HG03575 (cell line): Measurements from ENCODE around the gene CGNL1.

Source experiments
- ATAC-seq: cut with Tn5 transposase; IDR thresholded peaks from one replicate; pipeline ENCODE4 v1.9.1; 2021; ENCODE audit not compliant: unreplicated experiment, insufficient number of reproducible peaks, low FRiP score; ENCODE audit errors: extremely low read depth

The CGNL1 gene

DNA sequence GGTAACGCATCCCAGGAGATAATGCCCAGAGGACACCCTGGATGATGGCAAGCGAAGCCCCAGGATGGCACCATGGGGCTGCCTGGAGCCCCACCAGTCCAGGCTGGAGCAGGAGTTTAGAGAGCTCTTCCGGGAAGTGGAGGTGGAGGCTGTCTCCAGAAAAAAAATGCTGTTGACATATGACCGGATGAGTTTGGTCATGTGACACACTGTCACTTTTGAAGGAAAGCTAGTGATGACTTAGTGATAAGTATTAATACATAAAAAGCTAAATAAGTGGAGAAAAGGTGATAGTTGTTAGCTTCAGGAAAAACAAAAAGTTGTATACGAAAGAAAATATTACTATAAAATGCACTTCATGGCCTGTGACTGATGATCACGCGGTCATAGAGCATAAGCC, 195.4 kb downstream of the CGNL1 start:
- no peak for ATAC-seq

DNA sequence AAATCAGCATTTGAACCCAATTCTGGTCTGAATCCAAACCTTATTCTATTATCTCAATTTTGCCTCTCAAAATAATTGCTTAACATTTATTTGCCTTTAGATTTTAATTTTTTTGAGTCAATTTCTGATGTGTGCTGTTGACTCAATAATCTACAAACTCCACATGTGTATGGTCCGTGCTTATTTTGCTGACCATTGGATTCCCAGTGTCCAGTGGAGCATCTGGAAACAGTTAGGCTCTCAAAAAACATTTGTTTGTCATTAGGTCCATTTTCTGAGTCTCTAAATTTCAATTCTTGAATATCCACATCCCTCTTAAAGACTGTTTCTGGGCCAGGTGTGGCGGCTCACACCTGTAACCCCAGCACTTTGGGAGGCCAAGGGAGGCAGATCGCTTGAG, 196.2 kb downstream of the CGNL1 start:
- no peak for ATAC-seq

DNA sequence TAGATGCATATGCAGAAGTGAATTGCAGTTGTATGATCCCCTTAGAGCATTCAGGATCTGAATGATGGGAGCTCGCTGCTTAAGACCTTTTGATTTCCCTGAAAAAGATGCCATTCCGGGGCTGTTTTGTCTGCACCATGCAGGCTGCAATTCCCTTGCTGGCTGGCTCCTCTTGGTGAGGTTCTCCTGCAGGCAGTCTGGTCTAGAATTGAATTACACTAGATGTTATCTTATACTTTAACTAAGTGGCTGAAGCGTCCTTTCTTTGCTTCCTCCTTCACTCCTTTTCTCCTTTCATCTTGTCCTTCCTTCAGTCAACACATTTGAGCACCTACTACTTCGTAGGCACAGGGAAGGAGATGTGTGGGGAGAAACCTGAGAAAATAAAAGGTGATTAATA, 196.8 kb downstream of the CGNL1 start:
- ATAC-seq, result no peak

DNA sequence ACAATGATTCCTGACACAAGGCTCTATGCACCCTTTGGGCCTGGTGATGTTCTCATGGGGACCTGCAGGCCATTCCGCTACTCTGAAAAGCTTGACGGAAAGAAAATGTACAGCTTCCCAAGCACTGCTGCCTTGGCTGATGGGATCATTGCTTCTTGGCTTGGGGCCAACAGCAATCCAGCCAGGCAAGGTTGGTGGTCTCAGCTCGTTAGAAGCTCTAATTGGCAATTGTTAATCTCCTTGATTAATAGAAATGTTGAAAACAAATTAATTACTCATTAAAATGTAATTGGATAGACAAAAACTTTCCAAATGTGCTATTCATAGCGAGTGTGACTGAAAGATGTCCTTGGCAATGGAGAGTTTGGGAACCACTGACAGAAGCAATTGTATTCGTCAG, 199.1 kb downstream of the CGNL1 start:
- no peak for ATAC-seq

DNA sequence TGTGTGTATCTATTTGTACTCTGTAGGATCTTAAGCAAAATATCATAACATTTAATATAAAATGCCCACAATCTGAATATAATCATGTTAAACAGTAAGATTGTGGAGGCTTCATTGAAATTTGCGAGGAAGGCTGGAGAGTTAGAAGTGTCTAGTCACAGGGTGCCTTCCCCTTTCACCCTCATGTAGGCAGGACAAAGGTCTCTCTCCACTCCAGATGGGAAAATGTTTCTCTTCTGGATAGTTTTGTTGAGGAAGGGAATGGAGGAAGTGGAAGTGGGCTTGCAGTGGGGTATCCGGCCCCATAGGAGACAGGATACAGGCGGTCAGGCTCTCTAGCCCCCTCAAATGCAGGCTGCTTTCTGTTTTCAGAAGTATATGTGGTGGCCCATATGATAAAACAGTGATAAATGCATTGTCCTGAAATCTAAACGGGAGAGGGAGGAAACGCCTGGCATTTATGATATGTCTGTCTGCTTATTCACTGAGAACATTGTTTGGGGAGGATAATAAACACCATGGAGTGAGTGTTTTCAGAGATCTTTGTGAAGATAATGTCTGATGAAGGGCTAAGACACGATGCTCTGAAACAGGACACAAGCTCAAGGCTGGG, 202.1 kb downstream of the CGNL1 start:
- no peak for ATAC-seq

DNA sequence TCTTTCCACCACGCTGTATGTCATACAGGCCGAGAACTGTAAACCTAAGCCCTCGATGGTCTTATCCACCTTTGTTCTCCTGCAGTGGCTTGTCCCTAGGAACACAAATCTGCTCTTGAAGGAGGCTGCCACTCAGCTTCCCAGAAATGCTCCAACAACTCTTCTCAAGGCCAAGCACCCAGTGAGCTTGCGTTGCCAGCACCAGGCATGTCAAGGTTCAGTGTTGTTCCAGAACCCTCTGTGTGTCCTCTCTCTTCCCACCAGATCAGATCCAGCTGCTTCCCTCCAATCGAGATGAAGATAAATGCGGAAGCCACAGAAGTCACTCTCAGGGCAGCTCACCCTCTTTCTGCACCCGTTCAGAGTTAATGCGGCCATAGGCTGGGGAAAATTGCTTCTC, 204.1 kb downstream of the CGNL1 start:
- ATAC-seq, result no peak

DNA sequence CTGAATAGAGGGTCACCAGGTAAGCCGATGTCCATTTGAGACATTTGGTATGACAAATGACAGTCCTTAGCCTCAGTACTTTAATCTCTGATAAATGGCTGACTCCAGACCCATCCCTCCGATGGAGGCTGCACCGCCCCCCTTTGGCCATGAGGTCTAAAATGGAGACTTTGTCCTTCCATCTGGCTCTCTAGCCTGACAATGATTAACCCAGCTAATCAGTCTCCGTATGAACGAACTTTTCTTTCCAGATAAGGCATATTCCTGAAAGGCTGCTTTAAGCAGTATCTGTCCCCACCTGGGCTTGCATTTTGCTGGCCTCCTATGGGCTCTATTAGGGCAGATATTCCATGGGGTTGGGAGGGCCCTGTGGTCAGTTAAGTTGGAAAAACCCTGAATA, 204.6 kb downstream of the CGNL1 start:
- ATAC-seq, result no peak

DNA sequence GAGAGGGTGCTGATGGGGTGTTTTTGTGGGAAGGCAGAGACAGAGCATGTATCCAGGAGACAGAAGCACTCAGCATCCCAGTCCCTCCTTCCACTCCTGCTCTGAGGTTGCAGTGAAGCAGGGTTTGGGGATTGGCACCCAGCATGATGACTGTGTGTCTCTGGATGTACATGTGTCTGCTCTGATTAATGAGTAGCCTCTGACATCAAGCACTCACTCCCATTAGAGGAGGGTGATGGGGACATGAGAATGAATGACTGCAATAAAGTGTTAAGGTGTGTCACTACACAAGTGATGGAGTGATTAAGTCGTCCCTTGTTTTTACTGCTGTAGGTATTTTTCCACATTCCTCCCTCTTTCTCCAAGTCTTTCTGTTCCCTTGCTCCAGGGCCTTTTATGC, 205.8 kb downstream of the CGNL1 start:
- ATAC-seq, result no peak

DNA sequence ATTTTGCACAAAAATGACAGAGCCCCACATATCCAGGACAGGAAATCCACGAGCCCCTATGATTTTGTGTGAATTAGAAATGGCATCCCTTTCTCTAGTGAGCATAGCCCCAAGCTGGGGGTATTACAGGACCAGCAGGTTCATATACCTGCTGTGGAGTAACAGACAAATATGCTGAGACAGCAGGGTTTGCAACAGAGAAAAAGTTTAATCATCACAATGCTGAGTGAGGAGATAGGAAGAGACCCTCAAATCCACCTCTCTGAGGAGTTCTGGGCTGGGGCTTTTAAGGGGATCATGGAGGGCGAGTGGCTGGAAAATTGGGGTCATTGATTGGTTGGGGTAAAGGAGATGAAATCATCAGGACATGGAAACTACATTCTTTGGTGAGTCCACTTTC, 207.0 kb downstream of the CGNL1 start:
- ATAC-seq, result no peak

DNA sequence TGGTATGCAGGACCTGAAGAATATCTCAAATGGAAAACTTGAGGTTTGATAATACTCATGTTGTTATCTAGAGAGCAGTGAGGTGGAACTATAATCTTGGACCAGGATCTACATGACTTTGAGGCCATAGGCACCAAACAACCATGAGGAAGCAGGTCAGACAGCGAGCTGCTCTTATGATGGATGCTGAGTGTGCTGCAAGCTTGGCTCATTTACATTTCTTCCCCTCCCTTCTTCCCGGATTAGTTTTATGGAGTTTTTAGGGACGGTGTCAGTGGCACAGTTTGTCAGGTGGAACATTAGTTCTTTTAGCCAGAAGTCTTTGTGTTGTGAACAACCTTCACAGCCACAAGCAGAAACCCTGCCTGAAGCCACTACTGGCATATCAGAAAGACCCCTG, 207.4 kb downstream of the CGNL1 start:
- no peak for ATAC-seq

DNA sequence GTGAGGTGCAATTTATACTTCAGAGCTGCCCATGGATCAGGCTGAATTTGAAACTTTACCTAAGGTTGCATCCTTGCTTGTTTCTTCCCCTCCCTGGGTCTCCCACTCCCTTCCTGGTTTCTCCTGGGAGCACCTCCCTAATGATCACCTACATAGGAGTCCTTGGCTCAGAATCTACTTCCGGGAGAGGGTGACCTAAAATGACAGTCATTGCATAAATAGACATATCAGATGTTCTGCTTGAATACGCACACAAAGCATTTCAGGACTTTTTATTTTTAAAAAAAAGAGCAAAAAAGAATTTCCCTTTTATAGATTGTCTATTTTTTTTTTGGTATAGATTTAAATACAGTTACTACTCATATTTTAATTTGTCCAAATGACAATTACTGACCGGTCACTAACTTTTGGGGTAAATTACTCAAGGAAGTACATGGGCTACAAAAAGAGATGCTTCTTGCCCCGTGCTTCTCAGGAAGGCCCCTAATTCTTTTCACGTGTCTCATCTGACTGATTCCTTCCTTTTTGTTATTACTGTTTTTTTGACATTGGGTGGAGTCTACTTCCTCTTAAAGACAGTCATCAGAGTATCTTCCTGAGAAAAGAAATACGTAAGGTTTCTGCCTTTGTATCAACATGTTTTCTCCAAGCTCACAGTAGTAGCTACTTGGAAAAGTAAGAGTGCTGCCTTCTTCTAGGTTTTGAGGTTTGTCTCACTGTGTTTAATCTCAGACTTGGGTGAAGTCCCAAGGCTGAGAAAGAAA, 210.5 kb downstream of the CGNL1 start:
- no peak for ATAC-seq

DNA sequence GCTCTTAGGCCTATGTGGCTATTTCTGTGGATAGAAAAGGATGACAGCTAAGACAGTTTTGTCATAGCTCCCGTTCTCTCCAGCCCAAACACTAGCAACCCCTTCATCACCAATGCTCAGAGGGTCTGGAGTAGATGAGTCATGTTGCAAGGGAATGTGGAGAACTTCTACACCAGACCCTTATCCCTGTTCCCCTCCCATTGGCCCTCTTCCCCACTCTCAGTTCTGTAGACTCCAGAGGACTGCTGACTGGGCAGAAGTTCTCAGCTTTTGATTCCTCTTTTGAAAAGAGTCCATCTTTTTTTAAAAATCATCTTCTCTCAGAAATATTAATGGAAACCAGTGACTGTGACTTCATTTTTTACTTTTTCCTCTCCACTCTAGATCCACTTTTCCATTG, 213.0 kb downstream of the CGNL1 start:
- no peak for ATAC-seq

DNA sequence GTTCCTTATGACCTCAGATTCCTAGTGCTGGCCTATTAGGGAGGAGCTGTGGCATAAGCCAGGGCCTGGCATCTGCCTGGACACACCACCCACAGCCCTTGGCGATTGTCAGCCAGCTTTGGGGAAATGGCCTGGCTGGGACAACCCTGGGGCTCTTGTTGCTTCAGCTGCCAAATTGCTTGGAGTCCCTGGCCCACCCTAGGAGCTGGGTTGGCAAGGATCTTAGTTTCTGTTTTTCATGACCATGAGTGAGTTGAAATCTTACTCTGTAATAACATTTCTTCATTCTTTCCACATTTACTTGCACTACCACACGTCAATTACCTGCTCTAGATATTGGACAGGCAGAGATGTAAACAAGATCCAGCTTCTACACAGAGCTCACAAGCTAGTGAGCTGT, 213.4 kb downstream of the CGNL1 start:
- ATAC-seq, result no peak

DNA sequence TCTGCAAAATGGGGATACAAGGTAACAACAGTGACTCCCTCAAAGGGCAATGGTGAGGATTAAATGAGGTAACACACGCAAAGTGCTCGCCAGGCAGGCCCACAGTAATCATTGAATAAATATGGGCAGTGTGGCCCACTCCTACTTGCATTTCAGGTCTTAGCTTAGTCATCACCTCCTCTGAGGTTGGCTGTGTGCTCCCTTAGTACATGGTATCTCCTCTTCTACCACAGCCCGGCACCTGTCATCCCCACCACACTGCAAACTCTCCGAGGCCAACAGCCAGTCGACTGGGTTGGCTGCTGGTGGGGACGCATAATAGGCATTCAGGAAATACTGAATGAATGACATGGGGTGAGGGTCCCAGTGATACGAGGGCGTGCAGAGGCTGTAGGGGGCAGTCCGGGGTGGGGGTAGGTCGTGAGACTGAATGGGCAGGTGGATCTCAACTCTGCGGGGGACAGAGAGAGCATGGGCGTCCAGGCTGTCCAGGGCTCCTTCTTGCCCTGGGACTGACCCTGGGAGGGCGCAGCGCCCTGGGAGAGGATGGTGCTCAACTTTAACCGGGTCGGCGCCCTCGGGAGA, 215.0 kb downstream of the CGNL1 start:
- ATAC-seq, result no peak

DNA sequence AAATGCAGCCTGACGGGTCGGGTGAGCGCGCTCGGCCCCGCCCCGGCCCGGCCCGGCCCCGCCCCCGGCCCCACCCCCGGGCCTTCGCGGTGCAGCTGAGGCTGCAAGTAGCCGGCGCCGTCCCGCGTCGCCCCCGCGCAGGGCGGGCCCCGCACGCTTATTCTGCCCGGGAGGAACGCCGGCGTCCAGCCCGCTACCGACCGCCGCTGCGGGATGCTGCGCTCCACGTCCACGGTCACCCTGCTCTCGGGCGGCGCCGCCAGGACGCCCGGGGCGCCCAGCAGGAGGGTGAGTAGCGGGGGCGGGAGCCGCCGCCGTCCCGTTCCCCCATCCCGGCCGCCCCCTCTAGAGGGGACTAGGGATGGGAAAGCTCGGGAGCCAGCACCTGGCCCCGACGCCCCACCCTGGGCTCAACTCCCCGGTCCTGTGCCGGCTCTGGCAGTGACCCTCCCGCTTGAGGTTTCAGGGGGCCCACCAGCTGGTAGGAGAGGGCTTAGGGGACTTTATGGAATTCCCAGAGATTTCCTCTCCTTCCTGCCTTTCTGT, 215.6 kb downstream of the CGNL1 start, which contains the start of gene MYZAP:
MYZAP (plus strand) TSS at position 83 of the 546 bp plus-strand sequence; CDS start at position 214, 131 bp downstream.
- no peak for ATAC-seq

DNA sequence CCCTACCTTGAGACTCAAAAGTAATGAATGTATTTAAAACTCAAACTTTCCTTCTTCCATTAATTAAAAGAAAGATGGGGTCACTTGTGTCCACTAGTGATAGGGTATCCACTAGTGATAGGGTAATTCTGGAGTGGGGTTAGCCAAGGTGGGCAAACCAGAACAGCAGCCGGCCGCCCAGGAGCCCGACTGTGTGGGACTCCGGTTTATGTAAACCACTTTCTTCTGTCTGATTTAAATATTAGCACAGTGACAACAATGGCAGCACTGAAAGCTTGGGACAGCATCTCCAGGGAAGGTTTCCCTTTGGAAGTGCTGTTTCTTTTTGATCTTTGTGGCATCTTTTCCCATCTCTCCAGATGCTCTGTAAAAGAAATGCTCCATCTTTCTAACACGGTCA, 216.1 kb downstream of the CGNL1 start:
- ATAC-seq, result no peak

DNA sequence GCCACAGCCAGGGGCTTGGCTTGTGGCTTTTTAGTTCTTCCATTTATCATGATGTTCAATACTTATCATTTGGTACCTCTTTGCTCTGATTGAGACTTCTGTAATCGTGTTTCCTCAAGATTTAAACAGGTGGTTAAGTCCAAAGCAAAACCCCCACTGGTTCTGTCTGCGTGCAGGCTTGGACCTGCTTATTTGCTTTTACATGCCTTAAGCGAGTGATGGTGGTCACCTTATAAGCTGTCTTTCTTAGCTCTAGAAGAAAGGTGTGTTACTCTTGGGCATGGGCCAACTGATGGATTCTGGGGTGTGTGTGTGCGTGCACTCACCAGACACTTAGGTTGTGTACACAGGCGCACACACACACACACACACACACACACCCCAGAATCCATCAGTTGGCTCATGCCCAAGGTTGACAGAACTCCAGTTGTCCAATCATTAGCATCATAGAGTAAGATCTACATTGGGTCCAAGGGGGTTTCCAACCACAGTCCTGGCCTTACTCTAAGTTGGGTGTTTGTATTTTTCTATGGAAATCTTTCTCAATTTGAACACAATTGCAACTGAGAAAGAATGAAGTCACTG, 216.6 kb downstream of the CGNL1 start:
- ATAC-seq, result no peak

DNA sequence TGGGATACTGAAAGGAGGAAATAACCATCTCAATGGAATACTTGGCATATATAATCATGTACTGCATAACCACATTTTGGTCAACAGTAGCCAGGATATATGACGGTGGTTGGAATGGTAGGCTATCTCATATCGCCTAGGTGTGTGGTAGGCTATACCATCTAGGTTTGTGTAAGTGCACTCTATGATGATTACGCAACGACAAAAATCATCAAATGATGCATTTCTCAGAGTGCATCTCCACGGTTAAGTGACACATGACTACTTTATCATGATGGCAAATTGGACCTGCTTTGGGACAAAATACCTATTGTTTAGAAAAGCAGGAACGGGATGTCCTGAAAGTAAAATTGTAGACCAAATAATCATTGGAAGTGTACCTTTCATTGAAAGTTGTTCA, 218.2 kb downstream of the CGNL1 start:
- ATAC-seq, result no peak

DNA sequence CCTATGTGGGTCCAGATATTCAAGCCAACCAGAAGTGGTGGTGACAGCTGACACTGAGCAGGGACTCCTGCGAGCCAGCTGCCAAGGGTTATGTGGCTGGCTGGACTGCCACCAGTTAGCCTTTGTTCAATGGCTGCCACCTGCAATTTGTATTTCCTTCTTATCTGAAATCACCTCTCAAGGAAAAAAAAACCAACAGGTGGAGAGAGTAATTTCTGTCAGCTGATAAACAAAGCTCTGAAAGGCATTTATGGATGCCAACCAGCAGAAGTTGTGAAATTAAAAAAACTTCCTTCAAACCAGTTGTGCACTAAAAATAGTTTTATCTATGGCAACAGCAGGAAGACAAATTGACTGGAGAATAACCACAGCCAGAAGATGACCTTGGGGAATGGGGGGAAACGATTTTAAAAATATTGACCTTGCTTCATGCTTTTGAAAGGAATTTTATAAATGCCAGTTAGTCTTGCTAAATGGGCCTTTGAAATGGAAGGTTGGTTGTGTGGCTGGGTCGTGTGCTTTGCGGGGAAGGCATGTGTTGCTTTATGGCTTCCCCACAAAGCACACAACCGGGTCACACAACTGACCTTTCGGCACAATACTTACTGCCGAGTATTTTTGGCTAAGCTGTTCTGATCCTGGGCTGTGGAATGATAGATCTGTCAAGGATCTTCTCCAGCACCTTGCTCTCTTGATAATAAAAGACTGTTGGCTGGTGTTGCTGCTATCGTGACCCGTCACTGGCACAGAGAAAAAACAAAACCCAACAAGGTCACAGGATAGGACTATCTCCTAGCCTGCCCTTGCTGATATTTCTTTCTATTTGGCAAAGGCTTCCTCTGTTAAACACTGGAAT, 218.9 kb downstream of the CGNL1 start:
- ATAC-seq, result no peak
